Lung (tissue), 16 donors: Measurements from ENCODE around the gene MMP24OS. TPM values are rescaled to one million over a fixed set of nuclear protein-coding genes. Genes with fewer than 3 reads are reported as not detected.
A peak's percentile ranks its signal among the peaks of the same experiment; 100 is the strongest.

Experiments used
- ATAC-seq: fragments of 200-7000 bp; cut with Tn5 transposase; one replicate; pipeline ENCODE4 v1.9.1; 2020; ENCODE audit warnings: moderate number of reproducible peaks; ENCODE audit not compliant: insufficient read depth, low FRiP score
- DNase-seq, 3 donors: peaks; one replicate each; pipeline ENCODE4 v3.0.0-alpha.2; 2013 to 2017
- H3K27ac ChIP-seq, 2 donors: one replicate each; pipeline ENCODE4 v1.5.1; 2013; ENCODE audit warnings: mild to moderate bottlenecking in 2 of 2, moderate library complexity in 2 of 2, control low read depth in 1 of 2, inconsistent platforms in 1 of 2, low read depth in 1 of 2, low read length in 1 of 2
- H3K27me3 ChIP-seq, 3 donors: one replicate each; pipeline ENCODE4 v1.5.1; 2013; ENCODE audit warnings: low read length in 2 of 3; ENCODE audit not compliant: control insufficient read depth in 3 of 3, insufficient read depth in 3 of 3
- H3K36me3 ChIP-seq, 4 donors: one replicate each; pipeline ENCODE4 v1.5.1; 2013; ENCODE audit warnings: low read length in 4 of 4, mild to moderate bottlenecking in 1 of 4, moderate library complexity in 1 of 4; ENCODE audit not compliant: control insufficient read depth in 4 of 4, insufficient read depth in 4 of 4
- H3K4me1 ChIP-seq, 5 donors: one replicate each; pipeline ENCODE4 v1.5.1; 2013; ENCODE audit warnings: low read length in 5 of 5, mild to moderate bottlenecking in 2 of 5, moderate library complexity in 1 of 5; ENCODE audit not compliant: control insufficient read depth in 5 of 5, insufficient read depth in 5 of 5
- H3K4me3 ChIP-seq: one replicate; pipeline ENCODE4 v1.5.1; 2013; ENCODE audit warnings: mild to moderate bottlenecking, control low read depth, moderate library complexity
- H3K9ac ChIP-seq, 2 donors: one replicate each; pipeline ENCODE4 v1.5.1; 2013; ENCODE audit warnings: low read length in 2 of 2, control low read depth in 1 of 2; ENCODE audit not compliant: insufficient read depth in 1 of 2
- H3K9me3 ChIP-seq, 4 donors: one replicate each; pipeline ENCODE4 v1.5.1; 2013; ENCODE audit warnings: low read length in 3 of 4, mild to moderate bottlenecking in 1 of 4, moderate library complexity in 1 of 4; ENCODE audit not compliant: control insufficient read depth in 4 of 4, insufficient read depth in 3 of 4
- CTCF ChIP-seq: IDR thresholded peaks from 2 replicates; pipeline ENCODE4 v1.5.1; 2012; ENCODE audit warnings: mild to moderate bottlenecking; ENCODE audit errors: control extremely low read depth, extremely low read depth
- WGBS, 2 donors: extraction: QIAGEN DNeasy Blood & Tissue Kit; methylation state at CpG; one replicate each; pipeline ENCODE4 v1.1.7; 2013; 5-methylcytosine and 5-hydroxymethylcytosine counted together
- long read RNA-seq, 5 donors: transcript quantifications; one replicate each; lab custom pipeline, GENCODE V29; 2026
- polyA plus RNA-seq, 2 donors: library from polyadenylated mRNA; stranded (reverse); fragments of 200-250 nt; gene quantifications; one replicate each; pipeline ENCODE4 v1.2.1, GENCODE V29; 2013
- total RNA-seq, 2 donors: library from RNA; depleted of rRNA in 1 of 2; stranded (reverse); fragments of >200 nt in 1 of 2; gene quantifications; one replicate each; pipeline ENCODE4 v1.2.1, GENCODE V29; 2014 to 2021
- donor health status: control.
- donor health status: control.
- donor health status: Bipolar disorder and iron deficiency.
- donor health status: healthy.
- donor health status: DM: yes; HTN: yes; CAD: no.

The MMP24OS gene
- total RNA-seq (100 to 1,000 TPM in 1 of 2 donors, 10 to 100 TPM in 1; 32.1 to 117 TPM), polyA plus RNA-seq (100 to 1,000 TPM in 1 of 2 donors, 10 to 100 TPM in 1; 27.8 to 106 TPM)
- long read RNA-seq, donor 1, transcript MMP24OS-201 (2 exons, 867 nt), result major isoform, 10 of 20 reads
- long read RNA-seq, donor 1, transcript MMP24OS-209 (2 exons, 712 nt), result minor isoform, 7 of 20 reads
- long read RNA-seq, donor 1, partial matches to known transcripts, result 0 of 20 reads
- long read RNA-seq, donor 1, other reads (novel, unspliced or antisense), result 0 of 20 reads
- long read RNA-seq, donor 2, transcript MMP24OS-201 (2 exons, 867 nt), result major isoform, 7 of 14 reads
- long read RNA-seq, donor 2, transcript MMP24OS-211 (1 exons, 1,542 nt), result minor isoform, 6 of 14 reads
- long read RNA-seq, donor 2, partial matches to known transcripts, result 0 of 14 reads
- long read RNA-seq, donor 2, other reads (novel, unspliced or antisense), result 0 of 14 reads
- long read RNA-seq, donor 3, transcript MMP24OS-211 (1 exons, 1,542 nt), result minor isoform, 6 of 19 reads
- long read RNA-seq, donor 3, transcript MMP24OS-201 (2 exons, 867 nt), result major isoform, 11 of 19 reads
- long read RNA-seq, donor 3, partial matches to known transcripts, result 0 of 19 reads
- long read RNA-seq, donor 3, other reads (novel, unspliced or antisense), result 0 of 19 reads
- long read RNA-seq, donor 4, transcript MMP24OS-201 (2 exons, 867 nt), result major isoform, 8 of 16 reads
- long read RNA-seq, donor 4, partial matches to known transcripts, result 0 of 16 reads
- long read RNA-seq, donor 4, other reads (novel, unspliced or antisense), result 0 of 16 reads
- long read RNA-seq, donor 5, transcript MMP24OS-201 (2 exons, 867 nt), result major isoform, 17 of 30 reads
- long read RNA-seq, donor 5, transcript MMP24OS-209 (2 exons, 712 nt), result minor isoform, 9 of 30 reads
- long read RNA-seq, donor 5, partial matches to known transcripts, result 0 of 30 reads
- long read RNA-seq, donor 5, other reads (novel, unspliced or antisense), result 0 of 30 reads

- Histone ChIP-seq H3K4me1 (peaks cover 3 to 7% (median 6%) of the 10 kb centered on the region in 5 donors), H3K36me3 (peaks cover 3 to 42% (median 26%) of the 10 kb centered on the region in 4 donors), H3K9me3 (no peaks in the 10 kb centered on the region), H3K9ac (peak within 1 kb of the TSS; percentile 63 to 68), H3K4me3 (peak within 1 kb of the TSS; percentile 78), H3K27ac (peak within 1 kb of the TSS; percentile 95 to 98), H3K27me3 (no peaks in the 10 kb centered on the region)
- ATAC-seq (peak; percentile 93), DNase-seq (peak; percentile 90 to 91 (median 91))
- 0 to 1% methylated on average over 59 to 76 of the region's 76 CpGs for WGBS, 2 donors
- TF ChIP-seq CTCF, result no peak
Measured at GRCh38 chr20:35277531-35278395, at the start of gene MMP24OS. Gene MMP24OS (minus strand): TSS chr20:35278122. CDS start chr20:35277929, 193 bp downstream.

GRCh38 chr20:35327074-35327976 lies 49.4 kb upstream of the MMP24OS start:
- H3K9ac ChIP-seq, result no peak overlapping the region
- DNase-seq (no peak), ATAC-seq (peak; percentile 22)
- peaks cover 0 to 6% (median 0%) of the 10 kb centered on the region in 4 donors for H3K36me3 ChIP-seq
- WGBS, 2 donors, result 93 to 97% methylated on average over 4 of the region's 4 CpGs
- TF ChIP-seq CTCF, result no peak
- H3K4me1 ChIP-seq, result peaks cover 0 to 9% (median 0%) of the 10 kb centered on the region in 5 donors
- H3K9me3 ChIP-seq, result no peaks in the 10 kb centered on the region
- peak overlapping the region in 1 of 2 donors; percentile 68 for H3K27ac ChIP-seq
- H3K27me3 ChIP-seq, result no peaks in the 10 kb centered on the region
- no peak overlapping the region for H3K4me3 ChIP-seq

DNA sequence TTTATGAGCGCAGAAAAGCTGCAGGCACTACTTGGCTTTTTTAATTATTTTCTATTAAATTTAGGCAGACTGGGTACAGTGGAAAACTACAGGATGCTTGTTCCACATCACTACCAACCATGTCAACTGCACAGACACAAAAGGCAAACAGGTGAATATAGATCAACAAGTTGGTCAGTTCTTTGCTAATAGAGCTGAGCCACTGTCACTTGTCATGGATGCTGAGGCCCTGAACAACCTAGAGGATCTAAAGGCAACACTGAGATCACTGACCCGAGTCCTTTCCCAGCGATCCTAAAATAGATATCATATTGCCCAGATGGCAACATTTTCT lies 48.8 kb upstream of the MMP24OS start:
- peak overlapping the region in 1 of 2 donors; percentile 68 for H3K27ac ChIP-seq
- H3K9ac ChIP-seq, result no peak overlapping the region
- TF ChIP-seq CTCF, result no peak
- ATAC-seq (no peak), DNase-seq (no peak)
- H3K4me1 ChIP-seq, result peaks cover 0 to 9% (median 0%) of the 10 kb centered on the region in 5 donors
- H3K27me3 ChIP-seq, result no peaks in the 10 kb centered on the region
- no peaks in the 10 kb centered on the region for H3K9me3 ChIP-seq
- WGBS, 2 donors, result 94 to 99% methylated on average over 3 of the region's 3 CpGs
- peaks cover 0 to 6% (median 0%) of the 10 kb centered on the region in 4 donors for H3K36me3 ChIP-seq
- no peak overlapping the region for H3K4me3 ChIP-seq
